Mesenchymal stem cell (in vitro differentiated cells and primary cell): Measurements from ENCODE around the gene NDRG4.

ENCODE experiments used
- DNase-seq: peaks from one replicate; pipeline ENCODE4 v3.0.0-alpha.2; 2013
- H2AFZ ChIP-seq: one replicate; pipeline ENCODE4 v1.6.1; 2013; ENCODE audit warnings: low read depth, mild to moderate bottlenecking, control low read depth, inconsistent platforms, low read length, moderate library complexity
- H2AK5ac ChIP-seq: 2 replicates; pipeline ENCODE4 v1.6.1; 2013; ENCODE audit warnings: low read length, moderate library complexity, mild to moderate bottlenecking, inconsistent platforms; ENCODE audit not compliant: severe bottlenecking
- H2BK120ac ChIP-seq: one replicate; pipeline ENCODE4 v1.6.1; 2013; ENCODE audit warnings: low read depth, mild to moderate bottlenecking, inconsistent platforms, low read length, moderate library complexity
- H2BK12ac ChIP-seq, 2 experiments: one replicate each; pipeline ENCODE4 v1.6.1; 2013; ENCODE audit warnings: inconsistent platforms in 2 of 2, low read length in 2 of 2, mild to moderate bottlenecking in 2 of 2, moderate library complexity in 2 of 2, control low read depth in 1 of 2
- H2BK15ac ChIP-seq: one replicate; pipeline ENCODE4 v1.6.1; 2013; ENCODE audit warnings: mild to moderate bottlenecking, low read depth, inconsistent platforms; ENCODE audit not compliant: poor library complexity, severe bottlenecking
- H2BK5ac ChIP-seq: 2 replicates; pipeline ENCODE4 v1.6.1; 2013; ENCODE audit warnings: low read depth, mild to moderate bottlenecking, low read length, control low read depth, inconsistent platforms; ENCODE audit not compliant: poor library complexity, severe bottlenecking
- H3K14ac ChIP-seq, 2 experiments: one replicate each; pipeline ENCODE4 v1.6.1; 2013; ENCODE audit warnings: inconsistent platforms in 2 of 2, low read length in 2 of 2, control low read depth in 1 of 2, mild to moderate bottlenecking in 1 of 2, moderate library complexity in 1 of 2
- H3K18ac ChIP-seq, 2 experiments: one replicate each; pipeline ENCODE4 v1.6.1; 2013; ENCODE audit warnings: inconsistent platforms in 2 of 2, low read length in 2 of 2, control low read depth in 1 of 2, low read depth in 1 of 2, mild to moderate bottlenecking in 1 of 2
- H3K23ac ChIP-seq, 2 experiments: one replicate each; pipeline ENCODE4 v1.6.1; 2013; ENCODE audit warnings: inconsistent platforms in 2 of 2, low read length in 2 of 2, mild to moderate bottlenecking in 2 of 2, moderate library complexity in 2 of 2, control low read depth in 1 of 2
- H3K27ac ChIP-seq: 2 replicates; pipeline ENCODE4 v1.5.1; 2013; ENCODE audit warnings: mild to moderate bottlenecking, moderate library complexity, low read length, control low read depth, inconsistent platforms; ENCODE audit not compliant: poor library complexity, severe bottlenecking
- H3K27me3 ChIP-seq, 2 experiments: 2 replicates each; pipeline versions ENCODE4 v1.6.1 to v1.7.0; 2013; ENCODE audit warnings: low read length in 2 of 2, mild to moderate bottlenecking in 2 of 2, moderate library complexity in 2 of 2, control low read depth in 1 of 2, inconsistent platforms in 1 of 2; ENCODE audit not compliant: control insufficient read depth in 1 of 2, insufficient read depth in 1 of 2
- H3K36me3 ChIP-seq, 2 experiments: 2 replicates each; pipeline versions ENCODE4 v1.6.1 to v1.7.0; 2013; ENCODE audit warnings: low read length in 2 of 2, control low read depth in 1 of 2, inconsistent platforms in 1 of 2, low read depth in 1 of 2, mild to moderate bottlenecking in 1 of 2; ENCODE audit not compliant: insufficient read depth in 2 of 2, control insufficient read depth in 1 of 2
- H3K4ac ChIP-seq, 2 experiments: one replicate each; pipeline ENCODE4 v1.6.1; 2013; ENCODE audit warnings: inconsistent platforms in 2 of 2, low read length in 2 of 2, mild to moderate bottlenecking in 2 of 2, moderate library complexity in 2 of 2, control low read depth in 1 of 2, low read depth in 1 of 2
- H3K4me1 ChIP-seq: 2 replicates; pipeline ENCODE4 v1.6.1; 2013; ENCODE audit warnings: low read depth, low read length, control low read depth; ENCODE audit not compliant: control insufficient read depth, insufficient read depth
- H3K4me2 ChIP-seq: 2 replicates; pipeline ENCODE4 v1.6.1; 2013; ENCODE audit warnings: low read length, mild to moderate bottlenecking, inconsistent platforms; ENCODE audit not compliant: poor library complexity, severe bottlenecking
- H3K4me3 ChIP-seq, 2 experiments: 2 replicates each; pipeline versions ENCODE4 v1.5.1 to v1.7.0; 2013; ENCODE audit warnings: low read length in 2 of 2, mild to moderate bottlenecking in 2 of 2, control low read depth in 1 of 2, low read depth in 1 of 2; ENCODE audit not compliant: insufficient read depth in 1 of 2
- H3K79me1 ChIP-seq: replicated peaks from 2 replicates; pipeline ENCODE4 v1.6.1; 2013; ENCODE audit warnings: mild to moderate bottlenecking, control low read depth, low read length, inconsistent platforms; ENCODE audit not compliant: poor library complexity, severe bottlenecking
- H3K9ac ChIP-seq: 2 replicates; pipeline ENCODE4 v1.7.0; 2013; ENCODE audit warnings: mild to moderate bottlenecking, low read length, moderate library complexity
- H3K9me3 ChIP-seq: 2 replicates; pipeline ENCODE4 v1.7.0; 2013; ENCODE audit warnings: mild to moderate bottlenecking, low read length; ENCODE audit not compliant: control insufficient read depth
- H4K8ac ChIP-seq: one replicate; pipeline ENCODE4 v1.6.1; 2013; ENCODE audit warnings: inconsistent platforms, mild to moderate bottlenecking, low read length, moderate library complexity
- H4K91ac ChIP-seq: one replicate; pipeline ENCODE4 v1.6.1; 2013; ENCODE audit warnings: mild to moderate bottlenecking, low read length, inconsistent platforms
- WGBS: methylation state at CpG from one replicate; pipeline ENCODE4 v1.1.7; 2013; ENCODE audit warnings: mixed read lengths; 5-methylcytosine and 5-hydroxymethylcytosine counted together

NDRG4 gene

DNA sequence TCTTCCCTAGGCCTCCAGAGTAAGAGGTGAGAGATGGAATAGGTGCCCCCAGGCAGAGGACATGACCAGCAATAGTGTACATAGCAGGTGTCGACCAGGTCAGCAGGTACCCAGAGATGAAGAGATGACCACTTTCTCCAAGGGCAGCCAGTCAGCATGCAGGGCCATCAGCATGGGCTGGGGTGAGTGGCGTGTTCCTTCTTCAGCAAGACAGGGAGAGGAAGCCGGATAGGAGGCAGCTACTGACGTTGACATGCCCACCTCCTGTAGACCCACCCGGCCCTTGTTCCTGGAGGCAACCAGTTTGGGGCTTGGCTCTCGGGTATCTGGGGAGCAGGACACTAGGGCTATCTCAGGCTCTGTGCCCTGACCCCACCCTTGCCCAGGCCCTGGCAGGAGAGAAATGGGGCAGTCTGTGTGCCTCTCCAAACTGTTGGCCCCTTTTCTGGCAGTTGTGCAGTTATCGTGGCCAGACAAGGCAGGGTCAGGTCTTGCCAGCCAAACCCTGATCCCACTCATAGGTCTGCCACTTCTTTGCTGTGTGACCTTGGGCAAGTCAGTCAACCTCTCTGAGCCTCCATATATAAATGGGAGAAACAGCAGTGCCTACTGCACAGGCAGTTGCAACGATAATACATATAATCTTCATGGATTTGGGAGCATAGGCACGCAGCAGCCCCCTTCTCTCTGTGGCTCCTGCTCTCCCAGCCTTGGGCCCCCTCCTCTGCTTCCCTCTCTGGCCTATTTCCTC, 1.4 kb upstream of the NDRG4 start:
- Histone ChIP-seq H3K9ac (no peak overlapping the region), H3K4me1 (peaks cover 34% of the 10 kb centered on the region), H3K27me3 (peaks cover 3 to 36% of the 10 kb centered on the region in 2 experiments), H2AK5ac (no peak overlapping the region), H4K8ac (peak overlapping the region; percentile 9), H3K9me3 (no peaks in the 10 kb centered on the region), H3K27ac (no peak overlapping the region), H3K23ac (no peak overlapping the region), H2BK15ac (no peak overlapping the region), H3K18ac (no peak overlapping the region), H3K36me3 (no peaks in the 10 kb centered on the region), H2AFZ (no peak overlapping the region), H3K4me2 (no peak overlapping the region), H3K4ac (no peak overlapping the region), H2BK5ac (no peak overlapping the region), H3K79me1 (peaks cover 8% of the 10 kb centered on the region), H2BK120ac (no peak overlapping the region), H2BK12ac (no peak overlapping the region), H4K91ac (no peak overlapping the region), H3K14ac (no peak overlapping the region), H3K4me3 (no peak overlapping the region)
- no peak for DNase-seq
- WGBS: 83% methylated on average over 9 of the region's 9 CpGs

DNA sequence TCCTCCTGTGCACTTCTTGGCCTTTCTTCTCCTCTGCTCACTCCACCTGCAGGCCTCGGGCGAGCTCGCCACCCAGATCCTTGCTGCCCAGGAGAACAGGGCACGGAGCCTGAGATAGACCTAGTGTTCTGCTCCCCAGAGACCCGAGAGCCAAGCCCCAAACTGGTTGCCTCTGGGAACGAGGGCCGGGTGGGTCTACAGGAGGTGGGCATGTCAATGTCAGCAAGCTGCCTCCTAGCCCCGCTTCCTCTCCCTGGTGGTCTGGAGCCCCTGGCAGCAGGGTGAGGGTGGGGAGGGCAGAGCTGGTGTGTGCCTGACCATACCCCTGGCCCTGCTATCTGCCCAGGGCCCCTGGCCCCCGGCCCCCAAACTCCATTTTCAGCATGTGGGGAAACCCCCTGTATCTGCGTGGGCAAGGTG, 841 bp upstream of the NDRG4 start:
- Histone ChIP-seq H3K9ac (no peak overlapping the region), H3K4me2 (no peak overlapping the region), H2AK5ac (no peak overlapping the region), H2BK15ac (no peak overlapping the region), H3K18ac (no peak overlapping the region), H3K4me1 (peaks cover 34% of the 10 kb centered on the region), H3K9me3 (no peaks in the 10 kb centered on the region), H3K27me3 (peaks cover 0 to 35% of the 10 kb centered on the region in 2 experiments), H2BK120ac (no peak overlapping the region), H4K8ac (no peak overlapping the region), H3K4ac (no peak overlapping the region), H3K14ac (no peak overlapping the region), H3K23ac (no peak overlapping the region), H3K4me3 (no peak overlapping the region), H2BK12ac (no peak overlapping the region), H3K36me3 (peaks cover 0 to 6% of the 10 kb centered on the region in 2 experiments), H3K79me1 (peaks cover 8% of the 10 kb centered on the region), H2AFZ (no peak overlapping the region), H3K27ac (no peak overlapping the region), H4K91ac (peak overlapping the region; percentile 2), H2BK5ac (no peak overlapping the region)
- DNase-seq: no peak
- WGBS: 86% methylated on average over 10 of the region's 10 CpGs

DNA sequence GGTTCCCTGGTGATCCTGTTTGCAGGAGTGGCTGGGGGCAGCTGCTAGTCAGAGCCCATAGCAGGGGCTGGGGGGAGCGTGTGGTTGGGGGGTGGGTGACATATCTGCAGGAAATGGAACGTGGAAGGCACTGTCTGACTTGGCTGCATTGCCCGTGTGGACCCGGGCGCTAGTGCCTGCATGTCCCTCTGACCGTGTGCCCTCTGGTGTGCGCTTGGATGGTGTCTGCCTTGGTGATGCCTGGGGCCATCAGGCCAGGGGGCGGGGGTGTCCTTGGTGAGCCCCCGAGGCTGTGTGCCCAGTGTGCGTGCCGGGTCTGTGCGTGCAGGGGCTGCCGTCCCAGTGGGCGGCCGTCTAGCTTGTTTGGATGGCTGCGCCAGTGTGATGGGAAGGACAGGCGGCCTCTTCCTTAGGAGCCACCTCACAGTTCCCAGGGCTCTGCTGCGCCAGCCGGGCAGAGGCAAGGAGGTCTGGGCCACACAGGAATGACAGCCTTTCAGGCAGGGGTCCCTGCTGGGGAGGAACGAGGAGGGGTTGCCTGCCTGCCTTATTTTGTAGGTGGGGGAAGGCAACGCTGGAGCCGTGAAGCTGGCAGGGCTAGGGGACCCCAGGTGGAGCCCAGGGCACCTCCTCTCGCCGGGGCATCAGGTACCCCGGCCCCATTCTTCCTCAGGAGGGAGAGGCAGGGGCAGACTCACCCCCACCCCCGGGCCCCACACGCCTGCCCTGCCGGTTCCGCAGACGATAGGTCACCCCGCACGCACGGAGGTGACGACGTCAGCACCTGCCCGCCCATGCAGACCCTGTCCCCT, 693 bp downstream of the NDRG4 start:
- Histone ChIP-seq H2BK15ac (no peak overlapping the region), H2BK120ac (no peak overlapping the region), H3K9ac (peak overlapping the region; percentile 49), H2AFZ (peak overlapping the region; percentile 58), H4K8ac (peak overlapping the region; percentile 47), H2BK12ac (peak overlapping the region in 1 of 2 experiments; percentile 47), H2BK5ac (no peak overlapping the region), H3K18ac (peak overlapping the region; percentile 63 to 74), H3K14ac (peak overlapping the region in 1 of 2 experiments; percentile 66), H3K4ac (peak overlapping the region in 1 of 2 experiments; percentile 42), H3K4me3 (peak overlapping the region; percentile 54 to 70), H3K4me2 (peak overlapping the region; percentile 96), H3K36me3 (peaks cover 0 to 10% of the 10 kb centered on the region in 2 experiments), H3K9me3 (no peaks in the 10 kb centered on the region), H2AK5ac (no peak overlapping the region), H3K27me3 (peaks cover 0 to 32% of the 10 kb centered on the region in 2 experiments), H3K79me1 (peaks cover 8% of the 10 kb centered on the region), H3K27ac (no peak overlapping the region), H3K23ac (no peak overlapping the region), H4K91ac (peak overlapping the region; percentile 18), H3K4me1 (peaks cover 30% of the 10 kb centered on the region)
- peak; percentile 39 for DNase-seq
- WGBS: 5% methylated on average over 36 of the region's 36 CpGs
